Tibial nerve (tissue), 4 donors: ENCODE data around the gene SPRY2. TPM values are rescaled to one million over a fixed set of nuclear protein-coding genes. Genes with fewer than 3 reads are reported as not detected.

ENCODE experiments used
- DNase-seq, 2 donors: peaks; one replicate each; pipeline ENCODE4 v3.0.0-alpha.2; 2019; ENCODE audit warnings: low spot score in 2 of 2
- H3K27ac ChIP-seq, 4 donors: fragments of 200-600 bp; sonication (generic) in 3 of 4; one replicate each; pipeline ENCODE4 v1.5.1; 2017 to 2019; ENCODE audit warnings: mild to moderate bottlenecking in 1 of 4
- H3K27me3 ChIP-seq, 2 donors: fragments of 200-600 bp; sonication (generic) in 1 of 2; one replicate each; pipeline versions ENCODE4 v1.5.1 to v1.6.0; 2017 to 2019
- H3K36me3 ChIP-seq, 3 donors: fragments of 200-600 bp; sonication (generic); one replicate each; pipeline ENCODE4 v1.5.1; 2018 to 2019
- H3K4me1 ChIP-seq, 4 donors: fragments of 200-600 bp; sonication (generic) in 3 of 4; one replicate each; pipeline ENCODE4 v1.5.1; 2017 to 2019
- H3K4me3 ChIP-seq, 4 donors: fragments of 200-600 bp; sonication (generic) in 3 of 4; one replicate each; pipeline ENCODE4 v1.5.1; 2017 to 2019; ENCODE audit warnings: mild to moderate bottlenecking in 1 of 4, moderate library complexity in 1 of 4
- H3K9me3 ChIP-seq, 4 donors: fragments of 200-600 bp; sonication (generic) in 3 of 4; one replicate each; pipeline ENCODE4 v1.5.1; 2017 to 2019
- EP300 ChIP-seq, 2 donors: sonication (generic); formaldehyde crosslinking; IDR thresholded peaks; one replicate each; pipeline ENCODE4 v1.6.1; 2017; ENCODE audit warnings: antibody characterized with exemption in 2 of 2, mild to moderate bottlenecking in 1 of 2
- POLR2A ChIP-seq, 2 donors: fragments of 450-650 bp; IDR thresholded peaks; one replicate each; pipeline ENCODE4 v1.6.1; 2017; ENCODE audit warnings: antibody characterized with exemption in 2 of 2, mild to moderate bottlenecking in 2 of 2, moderate library complexity in 2 of 2
- WGBS, 2 donors: methylation state at CpG; one replicate each; pipeline ENCODE4 v1.1.5; 2018; 5-methylcytosine and 5-hydroxymethylcytosine counted together
- total RNA-seq, 4 donors: library from RNA; depleted of rRNA; stranded (reverse); fragments of >200 nt; gene quantifications; one replicate each; pipeline ENCODE4 v1.1.0, GENCODE V29; 2016
- TF ChIP-seq, protein P1 (sequence below), 5 experiments: fragments of 200-600 bp in 3 of 5; fragments of 450-650 bp in 2 of 5; sonication (generic) in 3 of 5; IDR thresholded peaks; one replicate each; pipeline ENCODE4 v1.5.1; 2016 to 2019; ENCODE audit warnings: antibody characterized with exemption in 5 of 5, mild to moderate bottlenecking in 3 of 5, moderate library complexity in 2 of 5

SPRY2 gene
- total RNA-seq, 4 donors from 2014 or later: 80.4 to 122 (median 92.5) TPM

- peak in 1 of 2 donors; percentile 43 for DNase-seq
- peak overlapping the region; percentile 90 to 99 (median 95) for H3K27ac ChIP-seq
- peaks cover 0 to 40% (median 4%) of the 10 kb centered on the region in 4 donors for H3K4me1 ChIP-seq
- 1% methylated on average over 16 of the region's 16 CpGs for WGBS, 2 donors
- H3K4me3 ChIP-seq: peak overlapping the region; percentile 71 to 96 (median 76)
- peaks cover 0 to 7% (median 0%) of the 10 kb centered on the region in 3 donors for H3K36me3 ChIP-seq
- no peaks in the 10 kb centered on the region for H3K27me3 ChIP-seq
- TF ChIP-seq POLR2A (IDR thresholded peaks at IDR 0.05): no peak
- TF ChIP-seq, protein P1, sequence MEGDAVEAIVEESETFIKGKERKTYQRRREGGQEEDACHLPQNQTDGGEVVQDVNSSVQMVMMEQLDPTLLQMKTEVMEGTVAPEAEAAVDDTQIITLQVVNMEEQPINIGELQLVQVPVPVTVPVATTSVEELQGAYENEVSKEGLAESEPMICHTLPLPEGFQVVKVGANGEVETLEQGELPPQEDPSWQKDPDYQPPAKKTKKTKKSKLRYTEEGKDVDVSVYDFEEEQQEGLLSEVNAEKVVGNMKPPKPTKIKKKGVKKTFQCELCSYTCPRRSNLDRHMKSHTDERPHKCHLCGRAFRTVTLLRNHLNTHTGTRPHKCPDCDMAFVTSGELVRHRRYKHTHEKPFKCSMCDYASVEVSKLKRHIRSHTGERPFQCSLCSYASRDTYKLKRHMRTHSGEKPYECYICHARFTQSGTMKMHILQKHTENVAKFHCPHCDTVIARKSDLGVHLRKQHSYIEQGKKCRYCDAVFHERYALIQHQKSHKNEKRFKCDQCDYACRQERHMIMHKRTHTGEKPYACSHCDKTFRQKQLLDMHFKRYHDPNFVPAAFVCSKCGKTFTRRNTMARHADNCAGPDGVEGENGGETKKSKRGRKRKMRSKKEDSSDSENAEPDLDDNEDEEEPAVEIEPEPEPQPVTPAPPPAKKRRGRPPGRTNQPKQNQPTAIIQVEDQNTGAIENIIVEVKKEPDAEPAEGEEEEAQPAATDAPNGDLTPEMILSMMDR (IDR thresholded peaks at IDR 0.05): no peak
- no peak for TF ChIP-seq EP300 (IDR thresholded peaks at IDR 0.05)
- H3K9me3 ChIP-seq: no peaks in the 10 kb centered on the region
Observed at GRCh38 chr13:80341756-80342370, 937 bp upstream of the SPRY2 start.

GRCh38 chr13:80340651-80341100 is 250 bp downstream of the SPRY2 start:
- Histone ChIP-seq H3K27ac (peak overlapping the region; percentile 90 to 99 (median 95)), H3K4me1 (peaks cover 0 to 50% (median 6%) of the 10 kb centered on the region in 4 donors), H3K36me3 (peaks cover 0 to 13% (median 0%) of the 10 kb centered on the region in 3 donors), H3K27me3 (no peaks in the 10 kb centered on the region), H3K4me3 (peak overlapping the region; percentile 71 to 96 (median 76)), H3K9me3 (no peaks in the 10 kb centered on the region)
- TF ChIP-seq, protein P1 (IDR thresholded peaks at IDR 0.05): no peak
- TF ChIP-seq POLR2A (IDR thresholded peaks at IDR 0.05) (no peak), EP300 (IDR thresholded peaks at IDR 0.05) (no peak)
- DNase-seq: peak in 1 of 2 donors; percentile 39
- WGBS, 2 donors: 0 to 1% methylated on average over 24 to 38 of the region's 45 CpGs

DNA sequence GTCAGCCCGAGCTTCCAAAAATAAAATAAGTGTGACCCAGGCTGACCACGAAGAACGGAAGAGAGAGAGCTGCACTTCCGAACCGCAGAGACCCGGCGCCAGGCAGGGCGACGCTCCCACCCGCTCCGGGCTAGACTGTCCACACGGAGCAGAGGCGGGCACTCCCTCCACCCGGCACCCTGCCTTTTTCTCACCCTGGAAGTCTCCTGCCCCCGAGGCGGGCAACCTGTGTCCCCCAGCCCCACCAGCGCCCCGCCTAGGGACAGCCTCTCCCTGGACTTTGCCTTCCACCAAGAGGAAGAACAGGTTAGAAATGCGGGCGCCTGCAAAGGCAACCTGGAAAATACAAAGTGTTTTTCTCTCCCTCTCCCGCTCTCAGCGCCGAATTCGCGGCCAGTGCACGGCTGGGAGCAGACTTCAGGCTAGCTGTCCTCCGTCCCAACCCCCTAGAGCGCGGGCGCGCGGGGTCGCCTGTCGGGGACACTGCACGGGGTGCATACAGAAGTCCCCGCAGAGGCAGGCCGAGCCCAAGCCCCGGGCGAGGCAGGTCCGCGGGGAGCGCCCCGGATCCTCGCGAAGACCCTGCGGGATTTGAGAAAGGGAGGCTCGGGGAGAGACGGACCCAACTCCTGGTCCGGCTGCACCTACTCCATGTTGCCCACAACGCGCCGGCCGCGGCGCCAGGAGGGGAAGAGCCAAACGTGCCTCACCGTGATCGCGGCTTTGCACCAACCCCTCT is 845 bp downstream of the SPRY2 start:
- H3K4me3 ChIP-seq: peak overlapping the region; percentile 71 to 96 (median 76)
- H3K9me3 ChIP-seq: no peaks in the 10 kb centered on the region
- TF ChIP-seq EP300 (IDR thresholded peaks at IDR 0.05) (no peak), POLR2A (IDR thresholded peaks at IDR 0.05) (no peak)
- TF ChIP-seq, protein P1 (IDR thresholded peaks at IDR 0.05): peak in 1 of 5 experiments; percentile 6
- H3K27ac ChIP-seq: peak overlapping the region; percentile 90 to 99 (median 95)
- peaks cover 0 to 13% (median 0%) of the 10 kb centered on the region in 3 donors for H3K36me3 ChIP-seq
- 1% methylated on average over 38 to 39 of the region's 59 CpGs for WGBS, 2 donors
- DNase-seq: peak in 1 of 2 donors; percentile 36
- H3K4me1 ChIP-seq: peaks cover 0 to 52% (median 9%) of the 10 kb centered on the region in 4 donors
- H3K27me3 ChIP-seq: no peaks in the 10 kb centered on the region

DNA sequence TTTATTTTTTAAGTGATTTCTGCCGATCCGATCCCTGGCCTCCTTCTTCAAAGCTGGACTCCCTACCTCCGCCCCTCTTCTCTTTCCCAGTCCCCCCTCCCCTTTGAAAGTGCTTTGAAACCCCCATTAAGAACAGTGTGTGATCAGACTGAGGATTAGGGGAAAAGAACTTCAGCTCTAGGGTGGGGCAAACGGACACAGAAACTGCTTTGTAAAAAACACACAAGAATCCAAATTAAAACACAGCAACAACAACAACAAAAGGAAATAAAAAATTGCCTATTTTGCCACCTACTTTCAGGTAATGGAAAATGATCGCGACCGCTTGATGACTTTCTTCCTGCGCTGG is 1.4 kb downstream of the SPRY2 start:
- peaks cover 0 to 13% (median 0%) of the 10 kb centered on the region in 3 donors for H3K36me3 ChIP-seq
- H3K27ac ChIP-seq: peak overlapping the region; percentile 90 to 99 (median 95)
- H3K27me3 ChIP-seq: no peaks in the 10 kb centered on the region
- H3K9me3 ChIP-seq: no peaks in the 10 kb centered on the region
- TF ChIP-seq POLR2A (IDR thresholded peaks at IDR 0.05) (no peak), EP300 (IDR thresholded peaks at IDR 0.05) (no peak)
- TF ChIP-seq, protein P1 (IDR thresholded peaks at IDR 0.05): no peak
- peak overlapping the region; percentile 71 to 96 (median 76) for H3K4me3 ChIP-seq
- H3K4me1 ChIP-seq: peaks cover 0 to 52% (median 11%) of the 10 kb centered on the region in 4 donors
- no peak for DNase-seq
- 1% methylated on average over 8 of the region's 8 CpGs for WGBS, 2 donors
